Ecto neural progenitor cell (in vitro differentiated cells): ENCODE data around the gene CCDC34.

Source experiments
- DNase-seq: peaks from one replicate; pipeline ENCODE4 v3.0.0-alpha.2; 2018; ENCODE audit warnings: low spot score

CCDC34 gene

GRCh38 chr11:27362749-27363575 is at the start of gene CCDC34:
TSS of gene CCDC34 (minus strand) at chr11:27363215. CDS start at chr11:27363194, 21 bp downstream.
- peak; percentile 94 for DNase-seq

GRCh38 chr11:27412192-27412691 is 49.2 kb upstream of the CCDC34 start:
- DNase-seq: no peak

GRCh38 chr11:27411328-27411727 is 48.3 kb upstream of the CCDC34 start:
- no peak for DNase-seq

GRCh38 chr11:27410272-27410671 is 47.3 kb upstream of the CCDC34 start:
- no peak for DNase-seq

GRCh38 chr11:27409742-27410141 is 46.7 kb upstream of the CCDC34 start:
- DNase-seq: no peak

GRCh38 chr11:27409049-27409448 is 46.0 kb upstream of the CCDC34 start:
- no peak for DNase-seq

GRCh38 chr11:27408246-27408800 is 45.3 kb upstream of the CCDC34 start:
- no peak for DNase-seq

GRCh38 chr11:27406498-27407354 is 43.7 kb upstream of the CCDC34 start:
- DNase-seq: no peak

GRCh38 chr11:27405134-27405533 is 42.1 kb upstream of the CCDC34 start:
- no peak for DNase-seq

GRCh38 chr11:27404427-27404826 is 41.4 kb upstream of the CCDC34 start:
- DNase-seq: no peak

- no peak for DNase-seq
Measured at GRCh38 chr11:27403195-27403594, 40.2 kb upstream of the CCDC34 start.

GRCh38 chr11:27402450-27402849 is 39.4 kb upstream of the CCDC34 start:
- no peak for DNase-seq

GRCh38 chr11:27401833-27402316 is 38.9 kb upstream of the CCDC34 start:
- no peak for DNase-seq

GRCh38 chr11:27401280-27401832 is 38.3 kb upstream of the CCDC34 start:
- DNase-seq: no peak

GRCh38 chr11:27398400-27398770 is 35.4 kb upstream of the CCDC34 start:
- no peak for DNase-seq

- no peak for DNase-seq
Measured at GRCh38 chr11:27397624-27398399, 34.8 kb upstream of the CCDC34 start.

GRCh38 chr11:27396259-27396839 is 33.3 kb upstream of the CCDC34 start:
- DNase-seq: no peak

GRCh38 chr11:27395556-27396258 is 32.7 kb upstream of the CCDC34 start:
- no peak for DNase-seq

GRCh38 chr11:27394781-27395228 is 31.8 kb upstream of the CCDC34 start:
- DNase-seq: no peak
